ENCODE data around the gene ARHGAP10.

DNA sequence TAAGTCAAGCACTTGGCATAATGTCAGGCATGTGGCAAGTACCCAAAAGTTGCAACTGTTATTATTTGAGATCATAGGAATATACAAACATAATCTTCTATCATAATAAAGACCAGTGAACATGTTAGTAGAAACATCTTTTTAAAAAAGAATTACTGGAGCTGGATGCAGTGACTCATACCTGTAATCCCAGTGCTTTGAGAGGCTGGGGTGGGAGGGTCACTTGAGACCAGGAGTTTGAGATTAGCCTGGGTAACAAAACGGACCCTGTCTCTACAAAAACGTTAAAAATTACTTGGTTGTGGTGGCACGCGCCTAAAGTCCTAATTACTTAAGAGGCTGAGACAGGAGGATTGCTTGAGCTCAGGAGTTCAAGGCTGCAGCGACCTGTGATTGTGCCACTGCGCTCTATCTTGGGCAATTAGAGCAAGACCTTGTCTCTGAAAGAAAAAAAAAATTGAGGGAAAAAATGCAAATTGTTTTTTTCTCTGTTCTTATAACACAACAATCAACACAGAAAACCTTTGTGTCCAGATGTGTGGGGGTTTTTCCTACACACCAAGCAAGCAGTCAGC, 284.3 kb downstream of the ARHGAP10 start:
- TF ChIP-seq EP300 (IDR thresholded peaks at IDR 0.05) (no peak), POLR2AphosphoS5 (IDR thresholded peaks at IDR 0.05) (no peak)

Measured in esophagus muscularis mucosa (tissue), 3 donors.